Activated CD4-positive, alpha-beta T cell treated with anti-CD3 and anti-CD28 coated beads for 36 hours (primary cell): ENCODE results near the gene SRA1. TPM values are rescaled to one million over a fixed set of nuclear protein-coding genes. Genes with fewer than 3 reads are reported as not detected.

Experiments used
- ATAC-seq: fragments of 200-7000 bp; cut with Tn5 transposase; one replicate; pipeline ENCODE4 v1.10.0; 2021; ENCODE audit warnings: mild to moderate bottlenecking, moderate library complexity
- CTCF ChIA-PET: fragments of 350-600 bp; sonication (Branson Sonifier 250); formaldehyde crosslinking; loops from one replicate; lab custom pipeline; 2021; ENCODE audit warnings: antibody characterized with exemption; lab: Charles Lee
- POLR2A ChIA-PET: fragments of 350-600 bp; sonication (Branson Sonifier 250); formaldehyde crosslinking; loops from one replicate; lab custom pipeline; 2021; ENCODE audit warnings: antibody characterized with exemption, inconsistent platforms; lab: Charles Lee
- DNase-seq: peaks from one replicate; pipeline ENCODE4 v3.0.0-alpha.2; 2020
- H3K27ac Mint-ChIP-seq: one replicate; pipeline ENCODE4 v1.8.0; 2021; ENCODE audit warnings: mixed read lengths
- H3K27me3 Mint-ChIP-seq: one replicate; pipeline ENCODE4 v1.8.0; 2021; ENCODE audit warnings: mixed read lengths
- H3K36me3 Mint-ChIP-seq: one replicate; pipeline ENCODE4 v1.8.0; 2021; ENCODE audit warnings: low read depth, mixed read lengths
- H3K4me1 Mint-ChIP-seq: one replicate; pipeline ENCODE4 v1.8.0; 2021; ENCODE audit warnings: mixed read lengths
- H3K4me3 Mint-ChIP-seq: one replicate; pipeline ENCODE4 v1.8.0; 2021; ENCODE audit warnings: mild to moderate bottlenecking, moderate library complexity, mixed read lengths
- H3K9me3 Mint-ChIP-seq: one replicate; pipeline ENCODE4 v1.8.0; 2021; ENCODE audit warnings: low read depth, mixed read lengths
- intact Hi-C, 2 experiments: fragments of 100-400 bp; cut with DNase I in 1 of 2; cut with micrococcal nuclease in 1 of 2; formaldehyde crosslinking; loops; one replicate each; pipeline versions ENCODE4 v1.14.2 to v1.15.1; 2022 to 2024; cut with DNase I, micrococcal nuclease
- total RNA-seq, 2 experiments: library from RNA; stranded (reverse); gene quantifications; one replicate each; pipeline ENCODE4 v1.2.3, GENCODE V29; 2021

SRA1 gene
- total RNA-seq, 2 experiments from 2014 or later: 33.2 to 47.3 TPM

DNA sequence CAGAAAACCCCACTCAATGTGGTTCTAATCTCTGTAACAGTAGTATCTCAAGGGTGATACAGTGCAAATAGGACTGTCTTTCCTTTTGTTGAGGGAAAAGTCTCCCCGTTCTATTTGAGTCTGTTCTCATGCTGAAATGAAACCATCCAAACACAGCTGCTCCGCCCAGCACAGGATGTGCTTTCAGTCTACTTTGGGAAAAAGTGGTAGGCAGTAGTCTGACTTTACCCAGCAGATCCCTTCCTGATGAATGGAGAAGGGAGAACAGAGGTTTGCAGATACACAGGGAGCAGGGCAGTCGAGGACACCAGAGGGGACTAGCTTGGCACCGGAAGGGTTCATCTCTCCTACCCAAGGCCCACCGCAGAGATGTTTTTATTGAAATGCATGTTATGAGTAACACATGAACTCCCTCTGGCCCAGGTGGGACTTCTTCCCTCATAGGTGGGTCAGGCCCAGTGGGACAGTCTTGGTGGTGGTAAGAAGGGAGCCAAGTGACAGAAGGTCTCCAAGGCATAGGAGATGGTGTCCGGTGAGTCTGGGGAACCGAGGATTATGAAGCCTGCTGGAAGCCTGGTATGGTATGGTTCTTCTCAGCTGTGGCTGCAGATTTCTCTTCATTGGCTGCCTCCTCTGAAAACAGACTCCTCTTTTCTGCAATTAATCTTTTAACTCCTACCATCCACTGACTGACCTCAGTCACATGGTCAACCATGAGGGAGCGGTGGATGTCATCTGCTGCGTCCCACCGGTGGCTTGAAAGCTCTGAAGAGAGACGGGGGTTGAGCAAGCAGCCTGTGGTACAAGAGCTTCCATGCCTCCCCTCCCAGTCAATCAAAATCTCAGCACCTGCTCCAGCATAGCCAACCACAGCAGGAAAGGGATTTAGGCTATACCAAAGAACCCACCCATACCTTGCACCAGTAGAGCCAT is 6.9 kb downstream of the SRA1 start:
- Mint-ChIP-seq H3K4me1 (peaks cover 65% of the 10 kb centered on the region), H3K36me3 (peaks cover 57% of the 10 kb centered on the region), H3K4me3 (no peak overlapping the region), H3K9me3 (no peaks in the 10 kb centered on the region), H3K27ac (peak overlapping the region; percentile 52), H3K27me3 (no peaks in the 10 kb centered on the region)
- ATAC-seq (no peak), DNase-seq (no peak)
- intact Hi-C loops: loop anchor here (10.0 kb wide), 2 partner anchors 296 to 1064 kb away; partner anchors contain the start of gene DIAPH1 (in 2 of the 2)
- CTCF ChIA-PET: no interaction called here
- POLR2A ChIA-PET: interaction anchor here (0.6 to 1.8 kb wide), 2 partner anchors 97 to 774 kb away, joined by 4 read pairs; partner anchors contain the start of genes IK and NDUFA2

DNA sequence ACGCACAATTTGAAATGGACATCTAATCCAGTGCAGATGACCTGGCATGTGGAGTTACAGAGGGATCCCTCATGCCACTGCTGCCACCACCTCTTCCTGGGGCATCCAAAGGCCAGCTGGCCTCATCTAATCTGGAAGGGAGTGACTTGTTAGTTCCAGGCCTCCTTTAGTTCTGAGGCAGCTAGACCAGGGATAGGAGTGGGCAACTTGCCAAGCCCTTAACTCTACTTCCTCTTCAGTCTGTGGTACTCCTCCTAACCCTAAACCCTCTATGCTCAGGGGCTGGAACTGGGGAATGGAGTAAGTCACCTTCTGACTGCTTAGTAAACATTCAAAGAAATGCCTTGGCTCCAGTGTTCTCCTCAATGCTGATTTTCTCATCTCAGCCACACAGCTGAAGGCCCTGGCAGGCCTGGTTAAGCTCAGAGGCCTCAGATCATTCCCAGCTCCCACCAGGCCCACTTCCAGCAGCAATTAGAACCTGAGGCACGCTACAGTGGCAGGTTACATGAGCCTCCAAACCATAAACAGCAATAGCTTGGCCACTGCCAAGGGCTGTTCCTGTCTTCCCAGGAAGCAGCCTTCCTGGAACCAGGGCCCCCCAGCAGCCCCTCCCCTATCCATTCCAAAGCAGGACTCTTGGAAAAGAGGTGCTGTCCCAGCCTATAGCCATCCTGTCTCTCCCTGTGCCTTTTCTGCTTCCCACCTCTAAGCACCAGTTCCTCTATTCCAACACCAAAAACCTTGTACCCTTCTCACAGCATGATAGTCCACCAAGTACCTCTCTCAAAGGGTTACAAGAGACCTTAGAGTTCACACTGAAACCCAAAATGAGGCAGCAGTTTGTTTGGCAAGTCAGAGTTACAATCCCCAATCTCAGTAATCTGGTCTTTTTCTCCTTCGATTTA is 7.8 kb downstream of the SRA1 start:
- Mint-ChIP-seq H3K27me3 (no peaks in the 10 kb centered on the region), H3K4me3 (peak overlapping the region; percentile 82), H3K9me3 (no peaks in the 10 kb centered on the region), H3K36me3 (peaks cover 53% of the 10 kb centered on the region), H3K27ac (peak overlapping the region; percentile 93), H3K4me1 (peaks cover 56% of the 10 kb centered on the region)
- ChIA-PET CTCF (interaction anchor here (3.0 kb wide), 1 partner anchor 11 kb away, joined by 10 read pairs; no protein-coding TSS in a partner anchor), POLR2A (interaction anchor here (0.6 kb wide), 2 partner anchors 83 to 775 kb away, joined by 3 to 4 read pairs; no protein-coding TSS in a partner anchor)
- ATAC-seq (no peak), DNase-seq (no peak)
- intact Hi-C loops: loop anchor here (5.0 to 10.0 kb wide), 3 partner anchors 98 to 1065 kb away; partner anchors contain the start of genes DIAPH1 (in 2 of the 2), IK (in 1 of the 2) and NDUFA2 (in 1 of the 2)

DNA sequence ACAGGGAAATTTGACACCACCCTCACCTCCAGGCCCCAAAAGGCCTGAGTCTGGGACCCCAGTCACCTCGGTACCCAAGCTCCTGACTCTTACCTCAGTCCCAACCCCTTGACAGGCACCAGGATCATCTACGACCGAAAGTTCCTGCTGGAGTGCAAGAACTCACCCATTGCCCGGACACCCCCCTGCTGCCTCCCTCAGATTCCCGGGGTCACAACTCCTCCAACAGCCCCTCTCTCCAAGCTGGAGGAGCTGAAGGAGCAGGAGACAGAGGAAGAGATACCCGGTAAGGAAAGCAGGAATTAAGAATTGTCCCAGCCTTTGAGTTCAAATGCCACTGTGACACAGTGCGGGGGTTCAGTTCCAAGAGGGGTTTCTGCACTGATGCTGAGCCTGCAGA is 8.5 kb downstream of the SRA1 start:
- H3K27me3 Mint-ChIP-seq: no peaks in the 10 kb centered on the region
- H3K4me3 Mint-ChIP-seq: peak overlapping the region; percentile 82
- H3K36me3 Mint-ChIP-seq: peaks cover 53% of the 10 kb centered on the region
- no peak for ATAC-seq
- peak overlapping the region; percentile 93 for H3K27ac Mint-ChIP-seq
- no peaks in the 10 kb centered on the region for H3K9me3 Mint-ChIP-seq
- intact Hi-C loops: loop anchor here in 1 of 2 experiments (5.0 kb wide), 1 partner anchor 99 kb away; the partner anchor contains the start of genes IK and NDUFA2
- no peak for DNase-seq
- H3K4me1 Mint-ChIP-seq: peaks cover 49% of the 10 kb centered on the region
- CTCF ChIA-PET: interaction anchor here (0.7 to 3.0 kb wide), 6 partner anchors 8 to 163 kb away, joined by 3 to 10 read pairs (median 6); partner anchors contain the start of gene SRA1
- POLR2A ChIA-PET: interaction anchor here (0.5 to 2.1 kb wide), 2 partner anchors 99 to 1591 kb away, joined by 5 to 10 read pairs; partner anchors contain the start of genes IK and NDUFA2

DNA sequence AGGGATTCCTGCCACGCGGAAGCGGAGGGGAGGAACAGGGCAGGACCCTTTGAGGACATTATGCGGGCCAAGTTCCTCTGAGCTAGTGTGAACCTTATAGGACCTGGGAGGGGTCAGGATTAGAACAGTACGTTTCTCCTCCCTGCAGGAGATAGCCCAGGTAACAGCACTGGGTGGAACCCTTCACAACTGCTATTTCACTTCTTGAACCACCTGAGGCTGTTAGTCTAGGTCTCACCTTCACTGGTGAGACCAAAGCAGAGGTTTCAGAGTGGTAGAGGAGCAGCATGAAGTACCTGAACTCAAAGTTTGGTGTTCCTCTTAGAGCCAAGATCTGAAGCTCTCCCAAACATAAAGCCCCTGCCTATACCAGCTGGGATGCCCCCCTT is 9.0 kb downstream of the SRA1 start:
- DNase-seq (no peak), ATAC-seq (peak; percentile 5)
- H3K27ac Mint-ChIP-seq: peak overlapping the region; percentile 93
- intact Hi-C loops: loop anchor here in 1 of 2 experiments (5.0 kb wide), 1 partner anchor 99 kb away; the partner anchor contains the start of genes IK and NDUFA2
- POLR2A ChIA-PET: interaction anchor here (0.5 to 2.1 kb wide), 4 partner anchors 15 to 1591 kb away, joined by 5 to 10 read pairs (median 6); partner anchors contain the start of genes IK and NDUFA2
- H3K4me3 Mint-ChIP-seq: peak overlapping the region; percentile 82
- CTCF ChIA-PET: interaction anchor here (0.7 to 3.0 kb wide), 14 partner anchors 9 to 172 kb away, joined by 3 to 10 read pairs (median 4); partner anchors contain the start of genes CD14, SRA1 and WDR55
- H3K36me3 Mint-ChIP-seq: peaks cover 52% of the 10 kb centered on the region
- no peaks in the 10 kb centered on the region for H3K27me3 Mint-ChIP-seq
- H3K9me3 Mint-ChIP-seq: no peaks in the 10 kb centered on the region
- peaks cover 44% of the 10 kb centered on the region for H3K4me1 Mint-ChIP-seq

DNA sequence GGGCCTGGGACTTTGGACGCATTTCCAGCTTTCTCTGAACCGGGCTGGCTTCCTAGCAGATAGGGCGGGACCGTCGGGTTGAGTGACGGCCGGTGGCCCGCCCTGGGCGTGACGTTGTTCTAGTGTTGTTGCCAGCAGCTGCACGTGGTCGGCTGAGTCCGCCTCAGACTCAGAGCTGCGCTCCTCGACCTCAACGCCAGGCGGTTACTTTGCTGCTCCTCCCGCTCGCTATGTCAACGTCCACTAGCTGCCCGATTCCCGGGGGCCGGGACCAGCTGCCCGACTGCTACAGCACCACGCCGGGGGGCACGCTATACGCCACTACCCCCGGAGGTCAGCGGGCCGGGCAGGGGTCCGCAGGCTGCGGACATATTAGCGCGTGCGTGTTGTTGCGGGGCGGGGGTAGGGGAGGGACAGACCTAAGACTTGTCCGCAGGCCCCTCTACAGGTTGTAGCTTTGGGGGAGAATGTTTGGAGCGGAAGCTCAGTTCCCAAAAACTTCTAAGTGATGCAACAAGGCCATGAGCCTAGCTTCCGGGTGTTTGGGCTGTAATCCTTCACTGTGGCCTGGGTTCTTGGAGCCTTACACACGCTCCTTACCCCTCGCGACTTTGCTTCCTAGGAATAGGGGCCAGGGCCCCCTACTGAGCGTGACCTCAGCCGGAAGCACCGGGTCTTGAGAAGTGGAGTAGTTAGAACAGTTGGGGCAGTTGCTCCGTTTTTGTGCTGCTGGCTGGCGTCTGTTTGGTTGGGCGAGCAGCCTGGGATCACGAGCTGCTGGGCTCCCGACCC is 9.6 kb downstream of the SRA1 start, which contains the start of gene EIF4EBP3:
TSS of gene EIF4EBP3 (plus strand) at position 155 of the 792 bp plus-strand sequence. CDS start at position 231, 76 bp downstream.
- ChIA-PET POLR2A (interaction anchor here (0.6 to 2.1 kb wide), 9 partner anchors 10 to 539 kb away, joined by 3 to 10 read pairs (median 5); partner anchors contain the start of genes ANKHD1, IK, NDUFA2 and SRA1), CTCF (interaction anchor here (0.6 to 3.0 kb wide), 32 partner anchors 9 to 1110 kb away, joined by 3 to 10 read pairs (median 4); partner anchors contain the start of genes ANKHD1, CD14, HBEGF and IK)
- Mint-ChIP-seq H3K4me1 (peaks cover 38% of the 10 kb centered on the region), H3K27ac (peak within 1 kb of the TSS; percentile 93), H3K36me3 (peaks cover 49% of the 10 kb centered on the region), H3K27me3 (no peaks in the 10 kb centered on the region), H3K4me3 (peak within 1 kb of the TSS; percentile 82), H3K9me3 (no peaks in the 10 kb centered on the region)
- DNase-seq: peak; percentile 93
- ATAC-seq: peak; percentile 99
- intact Hi-C loops: loop anchor here (1.0 to 5.0 kb wide), 7 partner anchors 10 to 146 kb away; partner anchors contain the start of genes APBB3 (in 2 of the 2), IK (in 2 of the 2), NDUFA2 (in 2 of the 2) and SLC35A4 (in 2 of the 2)

DNA sequence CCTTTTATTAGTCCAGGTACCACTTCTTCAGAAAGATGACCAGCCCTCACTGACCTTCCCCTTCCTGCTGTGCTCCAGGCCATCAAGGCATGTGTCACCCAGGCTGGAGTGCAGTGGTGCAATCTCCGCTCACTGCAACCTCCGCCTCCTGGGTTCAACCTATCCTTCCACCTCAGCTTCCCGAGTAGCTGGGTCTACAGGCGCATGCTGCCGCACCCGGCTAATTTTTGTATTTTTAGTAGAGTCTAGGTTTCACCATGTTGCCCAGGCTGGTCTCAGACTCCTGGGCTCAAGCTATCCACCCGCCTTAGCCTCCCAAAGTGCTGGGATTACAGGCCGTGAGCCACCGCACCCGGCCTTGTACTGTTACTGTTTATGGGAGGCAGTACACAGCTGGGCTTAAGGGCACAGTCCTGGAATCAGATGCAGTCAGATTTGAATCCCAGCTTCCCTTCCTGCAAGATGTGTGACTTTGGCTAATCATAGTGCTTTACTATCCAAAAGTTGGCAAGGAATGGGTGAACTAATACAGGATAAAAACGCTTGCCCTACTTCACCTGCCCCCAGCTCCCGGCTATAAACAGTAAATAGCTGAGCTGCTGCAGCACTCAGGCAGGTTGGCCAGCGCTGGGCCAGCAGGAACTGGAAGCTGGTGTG is 10.3 kb downstream of the SRA1 start:
- CTCF ChIA-PET: interaction anchor here (0.6 to 3.0 kb wide), 28 partner anchors 9 to 1111 kb away, joined by 3 to 10 read pairs (median 3); partner anchors contain the start of genes ANKHD1, HBEGF, IK and SRA1
- intact Hi-C loops: loop anchor here (1.0 to 5.0 kb wide), 7 partner anchors 10 to 146 kb away; partner anchors contain the start of genes APBB3 (in 2 of the 2), IK (in 2 of the 2), NDUFA2 (in 2 of the 2) and SLC35A4 (in 2 of the 2)
- DNase-seq: no peak
- POLR2A ChIA-PET: interaction anchor here (0.6 to 2.1 kb wide), 6 partner anchors 10 to 539 kb away, joined by 4 to 10 read pairs (median 5); partner anchors contain the start of genes IK, NDUFA2, SRA1 and WDR55
- Mint-ChIP-seq H3K36me3 (peaks cover 49% of the 10 kb centered on the region), H3K4me3 (peak overlapping the region; percentile 82), H3K27me3 (no peaks in the 10 kb centered on the region), H3K27ac (peak overlapping the region; percentile 93), H3K9me3 (no peaks in the 10 kb centered on the region), H3K4me1 (peaks cover 38% of the 10 kb centered on the region)
- ATAC-seq: peak; percentile 1

DNA sequence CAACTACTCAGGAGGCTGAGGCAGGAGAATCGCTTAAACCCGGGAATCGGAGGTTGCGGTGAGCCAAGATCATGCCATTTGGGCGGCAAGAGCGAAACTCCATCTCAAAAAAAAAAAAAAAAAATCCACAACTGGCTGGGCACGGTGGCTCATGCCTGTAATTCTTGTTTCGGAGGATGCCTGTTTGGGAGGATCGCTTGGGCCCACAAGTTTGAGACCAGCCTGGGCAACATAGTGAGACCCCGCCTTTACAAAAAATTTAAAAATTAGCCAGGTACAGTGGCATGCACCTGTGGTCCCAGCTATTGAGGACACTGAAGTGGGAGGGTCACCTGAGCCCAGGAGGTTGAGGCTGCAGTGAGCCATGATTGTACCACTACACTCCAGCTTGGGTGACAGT is 11.7 kb downstream of the SRA1 start:
- no peak for DNase-seq
- ChIA-PET POLR2A (interaction anchor here (0.6 kb wide), 1 partner anchor 102 kb away, joined by 4 read pairs; the partner anchor contains the start of gene IK), CTCF (interaction anchor here (0.6 to 0.9 kb wide), 4 partner anchors 10 to 427 kb away, joined by 3 read pairs; no protein-coding TSS in a partner anchor)
- no peak for ATAC-seq
- Mint-ChIP-seq H3K9me3 (no peaks in the 10 kb centered on the region), H3K4me3 (no peak overlapping the region), H3K27ac (no peak overlapping the region), H3K27me3 (no peaks in the 10 kb centered on the region), H3K36me3 (peaks cover 43% of the 10 kb centered on the region), H3K4me1 (peaks cover 27% of the 10 kb centered on the region)
- intact Hi-C loops: loop anchor here in 1 of 2 experiments (2.0 to 5.0 kb wide), 2 partner anchors 19 to 102 kb away; partner anchors contain the start of genes APBB3, IK, NDUFA2 and SLC35A4

DNA sequence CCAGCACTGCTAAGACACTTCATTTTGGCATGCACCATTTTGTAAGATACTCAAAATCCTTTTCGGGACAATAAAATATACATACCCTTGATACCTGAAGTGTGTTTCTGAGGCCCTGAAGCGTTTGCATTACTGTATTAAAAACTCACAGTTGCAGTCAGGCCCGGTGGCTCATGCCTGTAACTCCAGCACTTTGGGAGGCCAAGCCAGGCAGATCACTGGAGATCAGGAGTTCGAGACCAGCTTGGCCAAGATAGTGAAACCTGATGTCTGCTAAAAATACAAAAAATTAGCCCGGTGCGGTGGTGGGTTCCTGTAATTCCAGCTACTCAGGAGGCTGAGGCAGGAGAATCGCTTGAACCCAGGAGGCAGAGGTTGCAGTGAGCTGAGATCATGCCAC is 12.3 kb downstream of the SRA1 start:
- no peak for ATAC-seq
- CTCF ChIA-PET: interaction anchor here (0.7 kb wide), 2 partner anchors 10 to 43 kb away, joined by 3 read pairs; no protein-coding TSS in a partner anchor
- intact Hi-C loops: loop anchor here in 1 of 2 experiments (5.0 kb wide), 1 partner anchor 102 kb away; the partner anchor contains the start of genes IK and NDUFA2
- Mint-ChIP-seq H3K4me1 (peaks cover 21% of the 10 kb centered on the region), H3K36me3 (peaks cover 42% of the 10 kb centered on the region), H3K27me3 (no peaks in the 10 kb centered on the region), H3K27ac (no peak overlapping the region), H3K4me3 (no peak overlapping the region), H3K9me3 (no peaks in the 10 kb centered on the region)
- POLR2A ChIA-PET: no interaction called here
- DNase-seq: no peak
